Measurements from ENCODE around the gene SEC31A.

DNA sequence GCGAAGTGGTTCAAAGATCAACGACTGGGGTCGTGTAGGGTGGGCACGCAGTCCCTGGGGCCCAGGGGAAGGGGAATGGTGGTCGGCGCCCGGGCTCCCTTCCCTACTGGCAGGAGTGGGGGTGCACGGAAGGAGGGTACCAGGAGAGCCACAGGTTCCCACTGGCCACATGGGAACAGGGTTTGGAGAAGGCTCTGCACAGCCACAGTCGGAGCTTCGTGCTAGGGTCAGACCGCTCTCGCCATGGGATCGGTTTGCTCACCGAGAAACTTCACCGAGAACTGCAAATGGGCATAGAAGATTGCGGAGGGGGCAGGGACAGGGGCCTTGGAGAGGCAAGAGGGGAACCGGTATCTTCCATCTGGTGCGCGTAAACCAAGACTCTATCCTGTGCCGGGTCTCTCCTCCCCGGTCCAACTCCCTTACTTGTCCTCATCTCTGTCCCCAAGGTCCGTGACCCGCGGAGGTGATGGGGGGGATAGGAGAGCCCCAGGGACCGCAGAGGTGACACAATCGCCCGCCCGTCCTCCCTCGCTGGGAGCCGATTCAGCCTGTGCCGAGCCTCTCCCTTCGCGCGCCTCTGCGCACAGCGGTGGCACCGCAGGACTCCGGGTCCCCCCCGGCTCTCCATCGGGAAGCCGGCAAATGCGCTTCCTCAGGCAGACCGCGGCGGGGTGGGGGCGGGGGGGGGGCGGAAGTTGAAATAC, 93.4 kb downstream of the SEC31A start:
- no peak for TF ChIP-seq POLR2A (IDR thresholded peaks at IDR 0.05)
- TF ChIP-seq, protein P1, sequence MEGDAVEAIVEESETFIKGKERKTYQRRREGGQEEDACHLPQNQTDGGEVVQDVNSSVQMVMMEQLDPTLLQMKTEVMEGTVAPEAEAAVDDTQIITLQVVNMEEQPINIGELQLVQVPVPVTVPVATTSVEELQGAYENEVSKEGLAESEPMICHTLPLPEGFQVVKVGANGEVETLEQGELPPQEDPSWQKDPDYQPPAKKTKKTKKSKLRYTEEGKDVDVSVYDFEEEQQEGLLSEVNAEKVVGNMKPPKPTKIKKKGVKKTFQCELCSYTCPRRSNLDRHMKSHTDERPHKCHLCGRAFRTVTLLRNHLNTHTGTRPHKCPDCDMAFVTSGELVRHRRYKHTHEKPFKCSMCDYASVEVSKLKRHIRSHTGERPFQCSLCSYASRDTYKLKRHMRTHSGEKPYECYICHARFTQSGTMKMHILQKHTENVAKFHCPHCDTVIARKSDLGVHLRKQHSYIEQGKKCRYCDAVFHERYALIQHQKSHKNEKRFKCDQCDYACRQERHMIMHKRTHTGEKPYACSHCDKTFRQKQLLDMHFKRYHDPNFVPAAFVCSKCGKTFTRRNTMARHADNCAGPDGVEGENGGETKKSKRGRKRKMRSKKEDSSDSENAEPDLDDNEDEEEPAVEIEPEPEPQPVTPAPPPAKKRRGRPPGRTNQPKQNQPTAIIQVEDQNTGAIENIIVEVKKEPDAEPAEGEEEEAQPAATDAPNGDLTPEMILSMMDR (IDR thresholded peaks at IDR 0.05) = no peak
- no peak for TF ChIP-seq EP300 (IDR thresholded peaks at IDR 0.05)
